Measurements from ENCODE around the gene ERBB4. TPM values are rescaled to one million over a fixed set of nuclear protein-coding genes. Genes with fewer than 3 reads are reported as not detected.

The ERBB4 gene
- total RNA-seq, 4 donors from 2014 or later, result 5.5 to 21.0 (median 18.3) TPM

DNA sequence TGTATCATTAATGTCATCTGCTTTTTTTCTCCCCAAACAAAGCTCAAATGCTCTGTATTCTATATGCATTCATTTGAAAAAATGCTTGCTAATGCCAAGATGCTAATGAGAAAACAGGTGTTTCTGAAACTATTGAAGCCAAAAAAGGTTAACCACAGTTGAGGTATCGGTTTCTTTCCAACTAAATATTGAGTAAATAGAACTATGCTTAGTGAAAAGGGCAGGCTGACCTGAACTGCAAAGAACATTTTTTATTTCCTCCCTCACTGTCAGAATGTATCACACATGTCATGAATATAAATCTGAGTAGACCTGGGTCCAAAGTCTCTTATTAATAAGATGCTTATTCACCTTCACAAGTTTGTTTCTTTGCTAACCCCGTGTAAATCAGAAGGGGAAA is 1115.6 kb downstream of the ERBB4 start:
- Histone ChIP-seq H3K9me3 (no peaks in the 10 kb centered on the region), H3K4me3 (replicated peaks in 1 of 3) (no peak overlapping the region), H3K36me3 (no peaks in the 10 kb centered on the region), H3K27me3 (no peaks in the 10 kb centered on the region), H3K27ac (no peak overlapping the region), H3K4me1 (no peaks in the 10 kb centered on the region)
- TF ChIP-seq POLR2A (IDR thresholded peaks at IDR 0.05), result no peak
- no peak for TF ChIP-seq CTCF (IDR thresholded peaks at IDR 0.05)
- DNase-seq, result no peak
- intact Hi-C loops (cut with DNase I), result no loop called here
- WGBS, 2 donors, result 69% methylated on average over 2 of the region's 2 CpGs

GRCh38 chr2:211417544-211417943 is 1121.1 kb downstream of the ERBB4 start:
- Histone ChIP-seq H3K27ac (no peak overlapping the region), H3K9me3 (no peaks in the 10 kb centered on the region), H3K4me3 (replicated peaks in 1 of 3) (no peak overlapping the region), H3K36me3 (no peaks in the 10 kb centered on the region), H3K4me1 (no peaks in the 10 kb centered on the region), H3K27me3 (no peaks in the 10 kb centered on the region)
- DNase-seq, result no peak
- no peak for TF ChIP-seq POLR2A (IDR thresholded peaks at IDR 0.05)
- TF ChIP-seq CTCF (IDR thresholded peaks at IDR 0.05), result no peak
- intact Hi-C loops (cut with DNase I), result no loop called here

DNA sequence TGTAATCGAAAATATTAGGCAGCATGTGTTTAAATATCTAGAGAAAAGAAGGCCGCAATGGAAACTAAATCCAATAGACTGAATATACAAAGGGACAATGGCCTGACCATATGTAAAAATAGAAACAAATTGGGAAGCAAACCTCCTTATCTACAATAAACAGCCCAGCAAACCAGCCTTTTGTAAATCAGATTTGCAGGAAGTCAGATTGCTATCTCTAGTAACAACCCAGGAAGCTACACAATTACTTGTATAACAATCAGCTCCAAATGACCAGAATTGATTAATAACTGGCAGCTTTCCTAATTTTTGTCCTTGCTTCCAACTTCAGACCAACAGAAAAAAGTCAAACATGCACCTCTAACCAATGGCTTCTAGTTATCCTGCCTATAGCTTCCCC is 1122.2 kb downstream of the ERBB4 start:
- TF ChIP-seq POLR2A (IDR thresholded peaks at IDR 0.05) (no peak), CTCF (IDR thresholded peaks at IDR 0.05) (no peak)
- 92 to 94% methylated on average over 2 of the region's 2 CpGs for WGBS, 2 donors
- intact Hi-C loops (cut with DNase I), result no loop called here
- Histone ChIP-seq H3K9me3 (no peaks in the 10 kb centered on the region), H3K4me1 (no peaks in the 10 kb centered on the region), H3K4me3 (replicated peaks in 1 of 3) (no peak overlapping the region), H3K27ac (no peak overlapping the region), H3K27me3 (no peaks in the 10 kb centered on the region), H3K36me3 (no peaks in the 10 kb centered on the region)
- DNase-seq, result no peak

GRCh38 chr2:211413746-211414145 is 1124.9 kb downstream of the ERBB4 start:
- WGBS, 2 donors, result 82 to 86% methylated on average over 7 of the region's 7 CpGs

DNA sequence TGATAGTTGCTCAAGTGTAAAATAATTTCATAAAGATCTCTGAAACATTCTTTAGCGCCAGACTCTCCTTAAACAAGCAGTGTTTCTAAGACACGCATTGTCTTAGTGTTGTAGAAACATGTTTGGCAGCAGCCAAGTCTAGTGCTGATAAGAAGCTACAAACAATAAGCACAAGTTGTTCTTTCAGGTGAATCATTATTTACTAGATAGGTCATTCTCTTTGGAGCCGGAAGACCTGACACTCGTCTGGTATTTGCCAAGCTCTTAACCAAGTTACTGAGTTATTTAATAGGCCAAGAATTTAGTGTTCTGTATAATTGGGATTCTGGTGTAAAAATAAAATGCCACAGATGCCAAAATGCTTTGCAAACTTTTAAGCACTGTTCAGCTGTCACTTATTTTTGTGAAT is 1130.1 kb downstream of the ERBB4 start:
- Histone ChIP-seq H3K27me3 (no peaks in the 10 kb centered on the region), H3K36me3 (no peaks in the 10 kb centered on the region), H3K4me1 (peaks cover 9 to 12% of the 10 kb centered on the region in 2 donors), H3K9me3 (no peaks in the 10 kb centered on the region), H3K4me3 (replicated peaks in 1 of 3) (no peak overlapping the region), H3K27ac (peak overlapping the region in 2 of 3 donors; percentile 18 to 20)
- intact Hi-C loops (cut with DNase I), result no loop called here
- TF ChIP-seq CTCF (IDR thresholded peaks at IDR 0.05) (no peak), POLR2A (IDR thresholded peaks at IDR 0.05) (no peak)
- WGBS, 2 donors, result 15 to 20% methylated on average over 4 of the region's 4 CpGs
- peak in 1 of 2 donors; percentile 4 for DNase-seq

More at GRCh38 chr2:211413746-211414145, 1124.9 kb downstream of the ERBB4 start:
- TF ChIP-seq CTCF (IDR thresholded peaks at IDR 0.05), result no peak
- no peak for TF ChIP-seq POLR2A (IDR thresholded peaks at IDR 0.05)
- H3K4me1 ChIP-seq, result peaks cover 5 to 8% of the 10 kb centered on the region in 2 donors
- H3K27ac ChIP-seq, result no peak overlapping the region
- no peaks in the 10 kb centered on the region for H3K9me3 ChIP-seq
- DNase-seq, result no peak
- H3K36me3 ChIP-seq, result no peaks in the 10 kb centered on the region
- H3K27me3 ChIP-seq, result no peaks in the 10 kb centered on the region
- H3K4me3 ChIP-seq (replicated peaks in 1 of 3), result no peak overlapping the region
- intact Hi-C loops (cut with DNase I), result no loop called here
